OCI-LY1 (cell line): ENCODE data around the gene COL6A2.

Experiments used
- CTCF ChIP-seq: fragments of 200-600 bp; sonication (generic), shearing (Covaris generic); IDR thresholded peaks from 2 replicates; pipeline ENCODE4 v1.5.1; 2017; ENCODE audit warnings: mild to moderate bottlenecking, antibody characterized with exemption, low read length, moderate library complexity, mixed read lengths
- EZH2 ChIP-seq: fragments of 200-600 bp; sonication (generic), shearing (Covaris generic); IDR thresholded peaks from 2 replicates; pipeline ENCODE4 v1.8.0; 2017; ENCODE audit warnings: borderline replicate concordance, mixed run types, mild to moderate bottlenecking, antibody characterized with exemption, low read length, moderate library complexity, mixed read lengths

GRCh38 chr21:46151261-46151988 lies 53.5 kb downstream of the COL6A2 start:
- no peak for TF ChIP-seq CTCF
- TF ChIP-seq EZH2, result no peak
